Mononuclear cell (primary cell): Measurements from ENCODE around the gene RPUSD2. TPM values are rescaled to one million over a fixed set of nuclear protein-coding genes. Genes with fewer than 3 reads are reported as not detected.

Experiments used
- total RNA-seq: library from RNA; depleted of rRNA; stranded (reverse); fragments of >200 nt; gene quantifications from one replicate; pipeline ENCODE4 v1.2.3, GENCODE V29; 2012

The RPUSD2 gene
- total RNA-seq, 1 donor: 17.4 TPM

Other genes starting within 250 kb of the RPUSD2 start
- 28.1 TPM for gene INAFM2, start 245.6 kb upstream of the RPUSD2 start, total RNA-seq
- gene CCDC9B, start 228.4 kb upstream of the RPUSD2 start, total RNA-seq: 0.63 TPM
- gene PHGR1, start 218.3 kb upstream of the RPUSD2 start, total RNA-seq: not detected
- under 0.01 TPM for gene DISP2, start 211.1 kb upstream of the RPUSD2 start, total RNA-seq
- 7.1 TPM for gene KNSTRN, start 186.6 kb upstream of the RPUSD2 start, total RNA-seq
- gene IVD, start 163.5 kb upstream of the RPUSD2 start, total RNA-seq: 12.7 TPM
- gene BAHD1, start 128.3 kb upstream of the RPUSD2 start, total RNA-seq: 13.9 TPM
- gene CHST14, start 98.3 kb upstream of the RPUSD2 start, total RNA-seq: 3.9 TPM
- 12.9 TPM for gene CCDC32, start 4.3 kb upstream of the RPUSD2 start, total RNA-seq
- gene KNL1, start 24.9 kb downstream of the RPUSD2 start, total RNA-seq: 3.3 TPM
- 1.2 TPM for gene RAD51, start 125.9 kb downstream of the RPUSD2 start, total RNA-seq
- gene RMDN3, start 186.0 kb downstream of the RPUSD2 start, total RNA-seq: 13.9 TPM
- 15.5 TPM for gene GCHFR, start 194.8 kb downstream of the RPUSD2 start, total RNA-seq
- gene C15orf62, start 200.7 kb downstream of the RPUSD2 start, total RNA-seq: 0.73 TPM
- gene ZFYVE19, start 237.8 kb downstream of the RPUSD2 start, total RNA-seq: 7.2 TPM
- gene DNAJC17, start 238.2 kb downstream of the RPUSD2 start, total RNA-seq: 7.2 TPM